Measurements from ENCODE around the gene NHS.

NHS gene

GRCh38 chrX:17674601-17675000, 299.6 kb downstream of the NHS start:
- DNase-seq (ENCODE audit: low read depth): no peak

- no peak for DNase-seq (ENCODE audit: low read depth)
Measured at GRCh38 chrX:17679261-17679660, 304.3 kb downstream of the NHS start.

- DNase-seq (ENCODE audit: low read depth): no peak
Measured at GRCh38 chrX:17679820-17680219, 304.8 kb downstream of the NHS start.

GRCh38 chrX:17680732-17681413, 305.9 kb downstream of the NHS start:
- DNase-seq (ENCODE audit: low read depth): no peak

GRCh38 chrX:17682259-17682658, 307.3 kb downstream of the NHS start:
- DNase-seq (ENCODE audit: low read depth): no peak

GRCh38 chrX:17685026-17685425, 310.0 kb downstream of the NHS start:
- no peak for DNase-seq (ENCODE audit: low read depth)

GRCh38 chrX:17687648-17688047, 312.6 kb downstream of the NHS start:
- no peak for DNase-seq (ENCODE audit: low read depth)

- DNase-seq (ENCODE audit: low read depth): peak; percentile 57
Measured at GRCh38 chrX:17689971-17690409, 315.0 kb downstream of the NHS start.

- DNase-seq (ENCODE audit: low read depth): peak; percentile 86
Measured at GRCh38 chrX:17692709-17693346, 317.8 kb downstream of the NHS start.

GRCh38 chrX:17697191-17697590, 322.2 kb downstream of the NHS start:
- peak; percentile 29 for DNase-seq (ENCODE audit: low read depth)

- peak; percentile 5 for DNase-seq (ENCODE audit: low read depth)
Measured at GRCh38 chrX:17700976-17701375, 326.0 kb downstream of the NHS start.

GRCh38 chrX:17703201-17703600, 328.2 kb downstream of the NHS start:
- DNase-seq (ENCODE audit: low read depth): peak; percentile 55

- DNase-seq (ENCODE audit: low read depth): no peak
Measured at GRCh38 chrX:17705211-17705610, 330.2 kb downstream of the NHS start.

GRCh38 chrX:17706676-17707075, 331.7 kb downstream of the NHS start:
- DNase-seq (ENCODE audit: low read depth): peak; percentile 78

GRCh38 chrX:17707731-17708130, 332.7 kb downstream of the NHS start:
- DNase-seq (ENCODE audit: low read depth): no peak

- no peak for DNase-seq (ENCODE audit: low read depth)
Measured at GRCh38 chrX:17710871-17711301, 335.9 kb downstream of the NHS start.

- DNase-seq (ENCODE audit: low read depth): no peak
Measured at GRCh38 chrX:17713288-17713687, 338.3 kb downstream of the NHS start.

- DNase-seq (ENCODE audit: low read depth): no peak
Measured at GRCh38 chrX:17718649-17719165, 343.7 kb downstream of the NHS start.

GRCh38 chrX:17719711-17720110, 344.7 kb downstream of the NHS start:
- DNase-seq (ENCODE audit: low read depth): no peak

- DNase-seq (ENCODE audit: low read depth): no peak
Measured at GRCh38 chrX:17721715-17722114, 346.7 kb downstream of the NHS start.

- peak; percentile 2 for DNase-seq (ENCODE audit: low read depth)
Measured at GRCh38 chrX:17725181-17725580, 350.2 kb downstream of the NHS start.

GRCh38 chrX:17732138-17732783, 357.3 kb downstream of the NHS start:
- no peak for DNase-seq (ENCODE audit: low read depth)

- DNase-seq (ENCODE audit: low read depth): no peak
Measured at GRCh38 chrX:17735406-17735805, 360.4 kb downstream of the NHS start.

Data from ELR (cell line).